Prostate gland (tissue), 2 donors: ENCODE results near the gene ASB13. TPM values are rescaled to one million over a fixed set of nuclear protein-coding genes. Genes with fewer than 3 reads are reported as not detected.

ENCODE experiments used
- DNase-seq: peaks from one replicate; pipeline ENCODE4 v3.0.0-alpha.2; 2019; ENCODE audit warnings: low spot score
- H3K27ac ChIP-seq, 2 donors: fragments of 200-600 bp; sonication (generic); 2 replicates each; pipeline ENCODE4 v1.5.1; 2017 to 2019
- H3K27me3 ChIP-seq: fragments of 200-600 bp; sonication (generic); replicated peaks from 2 replicates; pipeline ENCODE4 v1.5.1; 2019; ENCODE audit not compliant: insufficient read depth
- H3K36me3 ChIP-seq, 2 donors: fragments of 200-600 bp; sonication (generic); 1 replicate in 1 of 2; 2 replicates in 1 of 2; pipeline versions ENCODE4 v1.5.1 to v1.8.1; 2017 to 2019
- H3K4me1 ChIP-seq: fragments of 200-600 bp; sonication (generic); replicated peaks from 2 replicates; pipeline ENCODE4 v1.5.1; 2019
- H3K4me3 ChIP-seq, 2 donors: fragments of 200-600 bp; sonication (generic); 2 replicates each; pipeline ENCODE4 v1.5.1; 2017 to 2019
- H3K9me3 ChIP-seq: fragments of 200-600 bp; sonication (generic); 2 replicates; pipeline ENCODE4 v1.5.1; 2017
- CTCF ChIP-seq, 4 experiments: fragments of 200-600 bp in 2 of 4; fragments of 450-650 bp in 2 of 4; sonication (generic) in 2 of 4; IDR thresholded peaks; 1 replicate in 3 of 4; 2 replicates in 1 of 4; pipeline ENCODE4 v1.5.1; 2016 to 2019; ENCODE audit warnings: antibody characterized with exemption in 4 of 4, mild to moderate bottlenecking in 2 of 4, moderate library complexity in 2 of 4
- POLR2A ChIP-seq: fragments of 450-650 bp; IDR thresholded peaks from one replicate; pipeline ENCODE4 v1.6.1; 2016; ENCODE audit warnings: antibody characterized with exemption, mild to moderate bottlenecking
- POLR2AphosphoS5 ChIP-seq: sonication (generic); formaldehyde crosslinking; IDR thresholded peaks from one replicate; pipeline ENCODE4 v1.6.1; 2017; ENCODE audit warnings: antibody characterized with exemption
- WGBS: methylation state at CpG from one replicate; pipeline ENCODE4 v1.1.5; 2018; 5-methylcytosine and 5-hydroxymethylcytosine counted together
- intact Hi-C: fragments of 100-400 bp; cut with DNase I; formaldehyde crosslinking; loops from one replicate; pipeline ENCODE4 v1.14.2; 2022
- total RNA-seq, 2 donors: library from RNA; depleted of rRNA; stranded (reverse); fragments of >200 nt; gene quantifications; one replicate each; pipeline ENCODE4 v1.1.0, GENCODE V29; 2016

ASB13 gene
- total RNA-seq, 2 donors from 2014 or later, result 16.6 to 24.5 TPM

GRCh38 chr10:5607594-5607993 lies 58.8 kb downstream of the ASB13 start:
- intact Hi-C loops, result no loop called here
- no peak for DNase-seq
- no peaks in the 10 kb centered on the region for H3K27me3 ChIP-seq
- WGBS, result 97% methylated on average over 7 of the region's 7 CpGs
- H3K36me3 ChIP-seq, result no peaks in the 10 kb centered on the region
- no peak overlapping the region for H3K4me3 ChIP-seq
- no peaks in the 10 kb centered on the region for H3K9me3 ChIP-seq
- H3K27ac ChIP-seq, result no peak overlapping the region
- TF ChIP-seq CTCF (IDR thresholded peaks at IDR 0.05) (no peak), POLR2A (no peak), POLR2AphosphoS5 (no peak)
- no peaks in the 10 kb centered on the region for H3K4me1 ChIP-seq

GRCh38 chr10:5606864-5607263 lies 59.5 kb downstream of the ASB13 start:
- H3K27ac ChIP-seq, result no peak overlapping the region
- DNase-seq, result no peak
- no peaks in the 10 kb centered on the region for H3K36me3 ChIP-seq
- WGBS, result 65% methylated on average over 10 of the region's 10 CpGs
- no peaks in the 10 kb centered on the region for H3K4me1 ChIP-seq
- no peak overlapping the region for H3K4me3 ChIP-seq
- H3K27me3 ChIP-seq, result no peaks in the 10 kb centered on the region
- intact Hi-C loops, result no loop called here
- TF ChIP-seq POLR2A, result no peak
- no peak for TF ChIP-seq POLR2AphosphoS5
- TF ChIP-seq CTCF (IDR thresholded peaks at IDR 0.05), result no peak
- no peaks in the 10 kb centered on the region for H3K9me3 ChIP-seq

- DNase-seq, result no peak
- Histone ChIP-seq H3K27ac (no peak overlapping the region), H3K36me3 (no peaks in the 10 kb centered on the region), H3K4me3 (no peak overlapping the region), H3K4me1 (no peaks in the 10 kb centered on the region), H3K9me3 (no peaks in the 10 kb centered on the region), H3K27me3 (no peaks in the 10 kb centered on the region)
- TF ChIP-seq CTCF (IDR thresholded peaks at IDR 0.05) (no peak), POLR2A (no peak), POLR2AphosphoS5 (no peak)
- 85% methylated on average over 7 of the region's 8 CpGs for WGBS
- intact Hi-C loops, result no loop called here
Measured at GRCh38 chr10:5606321-5606720, 60.1 kb downstream of the ASB13 start.

- Histone ChIP-seq H3K9me3 (no peaks in the 10 kb centered on the region), H3K4me1 (no peaks in the 10 kb centered on the region), H3K27ac (no peak overlapping the region), H3K27me3 (no peaks in the 10 kb centered on the region), H3K4me3 (no peak overlapping the region), H3K36me3 (no peaks in the 10 kb centered on the region)
- no peak for DNase-seq
- no peak for TF ChIP-seq CTCF (IDR thresholded peaks at IDR 0.05)
- TF ChIP-seq POLR2AphosphoS5, result no peak
- TF ChIP-seq POLR2A, result no peak
- intact Hi-C loops, result no loop called here
- 71% methylated on average over 7 of the region's 7 CpGs for WGBS
Measured at GRCh38 chr10:5604961-5605360, 61.4 kb downstream of the ASB13 start.

DNA sequence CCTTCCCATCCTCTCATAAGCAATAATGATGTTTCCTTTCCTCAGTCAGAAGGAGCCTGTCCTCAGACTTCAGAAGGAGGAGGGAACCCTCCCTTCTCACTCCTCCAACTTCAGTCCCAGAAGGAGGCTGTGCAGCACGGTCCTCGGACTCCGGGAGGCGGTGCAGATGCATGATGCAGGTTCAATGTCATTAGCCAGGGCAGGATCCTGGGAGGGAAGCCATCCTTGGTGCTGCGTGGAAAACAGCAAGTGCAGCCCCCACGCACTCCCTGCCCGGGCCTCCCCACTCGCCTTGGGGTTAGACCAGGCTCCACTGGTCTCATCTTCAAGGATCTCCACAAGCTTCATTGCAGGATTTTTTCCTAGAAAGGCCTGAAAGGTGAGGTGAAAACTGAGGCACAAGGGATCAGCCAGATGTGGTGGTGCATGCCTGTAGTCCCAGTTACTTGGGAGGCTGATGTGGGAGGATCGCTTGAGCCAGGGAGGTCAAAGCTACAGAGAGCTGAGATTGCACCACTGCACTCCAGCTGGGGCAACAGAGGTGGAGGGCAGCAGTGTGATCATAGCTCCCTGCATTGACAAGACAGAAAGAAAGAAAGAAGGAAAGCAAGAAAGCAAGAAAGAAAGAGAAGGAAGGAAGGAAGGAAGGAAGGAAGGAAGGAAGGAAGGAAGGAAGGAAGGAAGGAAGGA lies 62.0 kb downstream of the ASB13 start:
- WGBS, result 82% methylated on average over 9 of the region's 9 CpGs
- Histone ChIP-seq H3K36me3 (no peaks in the 10 kb centered on the region), H3K4me3 (no peak overlapping the region), H3K4me1 (no peaks in the 10 kb centered on the region), H3K27ac (no peak overlapping the region), H3K27me3 (no peaks in the 10 kb centered on the region), H3K9me3 (no peaks in the 10 kb centered on the region)
- TF ChIP-seq POLR2AphosphoS5 (no peak), POLR2A (no peak), CTCF (IDR thresholded peaks at IDR 0.05) (no peak)
- DNase-seq, result no peak
- intact Hi-C loops, result no loop called here
